OCI-LY3 (cell line): ENCODE results near the gene CHD9.
"Not testable (repeated sequence)": the region's sequence is repeated elsewhere in the genome, so short reads cannot be mapped to it uniquely, and the experiment has no call there.

Experiments
- H2AFZ ChIP-seq: fragments of 200-600, 300-600 bp; shearing (Covaris generic); 2 replicates; pipeline ENCODE4 v1.6.0; 2014; ENCODE audit warnings: antibody characterized with exemption, low read depth, low read length
- H3K27ac ChIP-seq: fragments of 200-600, 300-600 bp; sonication (generic); 2 replicates; pipeline ENCODE4 v1.5.1; 2014; ENCODE audit warnings: mild to moderate bottlenecking, low read length, moderate library complexity, mixed read lengths
- H3K27me3 ChIP-seq: fragments of 200-600, 300-600 bp; sonication (generic); 2 replicates; pipeline ENCODE4 v1.6.1; 2014; ENCODE audit warnings: low read depth, low read length, mixed read lengths
- H3K36me3 ChIP-seq: fragments of 200-600, 300-600 bp; sonication (generic); replicated peaks from 2 replicates; pipeline ENCODE3; 2014; ENCODE audit warnings: low read depth, low read length, mixed read lengths
- H3K4me1 ChIP-seq: fragments of 300-600, 200-600 bp; sonication (generic); 2 replicates; pipeline ENCODE4 v1.6.1; 2014; ENCODE audit warnings: low read length, mixed read lengths
- H3K4me2 ChIP-seq: fragments of 200-600, 300-600 bp; sonication (generic); 2 replicates; pipeline ENCODE4 v1.6.1; 2014; ENCODE audit warnings: low read length, mixed read lengths
- H3K4me3 ChIP-seq: fragments of 300-600, 200-600 bp; sonication (generic); 2 replicates; pipeline ENCODE4 v1.5.1; 2014; ENCODE audit warnings: antibody characterized with exemption, mild to moderate bottlenecking, low read length, moderate library complexity
- H3K79me2 ChIP-seq: fragments of 300-600, 200-600 bp; shearing (Covaris generic); 2 replicates; pipeline ENCODE4 v1.6.1; 2014; ENCODE audit warnings: mild to moderate bottlenecking, low read length, mixed read lengths
- H3K9ac ChIP-seq: fragments of 300-600, 200-600 bp; shearing (Covaris generic); 2 replicates; pipeline ENCODE4 v1.6.0; 2014; ENCODE audit warnings: mild to moderate bottlenecking, low read length, moderate library complexity
- H3K9me3 ChIP-seq: fragments of 200-600, 300-600 bp; shearing (Covaris generic); 2 replicates; pipeline ENCODE4 v1.6.1; 2014; ENCODE audit warnings: low read length, mixed read lengths; ENCODE audit not compliant: insufficient read depth
- H4K20me1 ChIP-seq: fragments of 200-600, 300-600 bp; sonication (generic); 2 replicates; pipeline ENCODE4 v1.6.1; 2016; ENCODE audit warnings: low read length, mixed read lengths; ENCODE audit not compliant: insufficient read depth
- CTCF ChIP-seq: fragments of 200-600, 300-600 bp; sonication (generic); IDR thresholded peaks from 2 replicates; pipeline ENCODE4 v1.5.1; 2014; ENCODE audit warnings: antibody characterized with exemption, low read length, low read depth
- EZH2phosphoT487 ChIP-seq: fragments of 200-600 bp; shearing (Covaris generic); IDR thresholded peaks from 2 replicates; pipeline ENCODE4 v1.6.1; 2018; ENCODE audit warnings: antibody characterized with exemption, mixed run types, low read depth

CHD9 gene

GRCh38 chr16:53183442-53183841 lies 128.7 kb downstream of the CHD9 start:
- Histone ChIP-seq H4K20me1 (peaks cover 15% of the 10 kb centered on the region), H3K4me1 (peaks cover 18% of the 10 kb centered on the region), H3K27ac (no peak overlapping the region), H3K27me3 (no peaks in the 10 kb centered on the region), H3K9ac (no peak overlapping the region), H3K4me2 (no peak overlapping the region), H3K79me2 (peaks cover 43% of the 10 kb centered on the region), H3K4me3 (no peak overlapping the region), H3K9me3 (peaks cover 25% of the 10 kb centered on the region; the same call in 1 of the 2 replicates), H2AFZ (no peak overlapping the region), H3K36me3 (peaks cover 75% of the 10 kb centered on the region)
- TF ChIP-seq CTCF (no peak), EZH2phosphoT487 (no peak)

GRCh38 chr16:53185741-53186140 lies 130.9 kb downstream of the CHD9 start:
- H3K4me2 ChIP-seq, H4K20me1 ChIP-seq, H3K27ac ChIP-seq, H3K27me3 ChIP-seq, H3K9ac ChIP-seq, H2AFZ ChIP-seq, H3K4me3 ChIP-seq: not testable (repeated sequence)
- H3K36me3 ChIP-seq = peaks cover 65% of the 10 kb centered on the region
- peaks cover 11% of the 10 kb centered on the region for H3K4me1 ChIP-seq
- peaks cover 35% of the 10 kb centered on the region for H3K79me2 ChIP-seq
- peaks cover 25% of the 10 kb centered on the region; the same call in 1 of the 2 replicates for H3K9me3 ChIP-seq

GRCh38 chr16:53187775-53188174 lies 133.0 kb downstream of the CHD9 start:
- peaks cover 53% of the 10 kb centered on the region for H3K36me3 ChIP-seq
- H3K27me3 ChIP-seq = no peaks in the 10 kb centered on the region
- H3K27ac ChIP-seq = no peak overlapping the region
- peaks cover 15% of the 10 kb centered on the region; the same call in 1 of the 2 replicates for H4K20me1 ChIP-seq
- no peak overlapping the region for H3K4me2 ChIP-seq
- no peak overlapping the region for H3K9ac ChIP-seq
- H3K79me2 ChIP-seq = peaks cover 39% of the 10 kb centered on the region
- H2AFZ ChIP-seq = no peak overlapping the region
- peaks cover 24% of the 10 kb centered on the region; the same call in 1 of the 2 replicates for H3K9me3 ChIP-seq
- H3K4me1 ChIP-seq = no peaks in the 10 kb centered on the region
- H3K4me3 ChIP-seq = no peak overlapping the region
- TF ChIP-seq CTCF = no peak
- no peak for TF ChIP-seq EZH2phosphoT487

GRCh38 chr16:53191413-53191812 lies 136.6 kb downstream of the CHD9 start:
- Histone ChIP-seq H3K9me3 (peaks cover 6% of the 10 kb centered on the region; the same call in 1 of the 2 replicates), H3K27ac (no peak overlapping the region), H3K9ac (no peak overlapping the region), H3K36me3 (peaks cover 19% of the 10 kb centered on the region), H3K4me3 (no peak overlapping the region), H3K27me3 (no peaks in the 10 kb centered on the region), H4K20me1 (peaks cover 22% of the 10 kb centered on the region), H2AFZ (no peak overlapping the region), H3K79me2 (peaks cover 23% of the 10 kb centered on the region; the same call in 1 of the 2 replicates), H3K4me2 (no peak overlapping the region), H3K4me1 (peaks cover 3% of the 10 kb centered on the region; the same call in 1 of the 2 replicates)
- no peak for TF ChIP-seq CTCF
- no peak for TF ChIP-seq EZH2phosphoT487
